Effector CD4-positive, alpha-beta T cell (primary cell): ENCODE measurements around the gene SPATA2.

Experiments
- DNase-seq: peaks from one replicate; pipeline ENCODE4 v3.0.0-alpha.2; 2020

The SPATA2 gene

GRCh38 chr20:49853640-49854039, 61.7 kb downstream of the SPATA2 start:
- DNase-seq = no peak
